ENCODE measurements around the gene CXCL8.

DNA sequence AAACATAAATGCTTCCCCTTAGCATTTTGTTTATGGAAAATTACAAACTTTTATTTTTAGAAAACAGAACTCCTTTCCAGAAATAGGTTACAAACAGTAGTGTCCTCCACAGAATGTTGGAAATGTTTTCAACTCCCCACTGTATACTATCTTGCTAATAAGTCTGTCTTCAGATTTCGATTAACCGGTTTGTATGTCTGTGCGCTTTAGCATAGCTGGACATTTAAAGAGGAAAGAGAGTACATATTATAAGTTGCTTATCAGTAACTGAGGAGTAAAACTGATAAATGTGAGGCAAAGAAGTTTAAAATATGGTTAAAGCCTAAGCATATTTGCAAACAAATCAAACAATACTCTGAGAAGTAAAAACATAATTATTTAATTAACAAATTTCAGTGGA lies 3.4 kb downstream of the CXCL8 start:
- no peak for TF ChIP-seq MYC (IDR thresholded peaks at IDR 0.05; ENCODE audit: borderline replicate concordance, low read length)
- TF ChIP-seq, protein P1, sequence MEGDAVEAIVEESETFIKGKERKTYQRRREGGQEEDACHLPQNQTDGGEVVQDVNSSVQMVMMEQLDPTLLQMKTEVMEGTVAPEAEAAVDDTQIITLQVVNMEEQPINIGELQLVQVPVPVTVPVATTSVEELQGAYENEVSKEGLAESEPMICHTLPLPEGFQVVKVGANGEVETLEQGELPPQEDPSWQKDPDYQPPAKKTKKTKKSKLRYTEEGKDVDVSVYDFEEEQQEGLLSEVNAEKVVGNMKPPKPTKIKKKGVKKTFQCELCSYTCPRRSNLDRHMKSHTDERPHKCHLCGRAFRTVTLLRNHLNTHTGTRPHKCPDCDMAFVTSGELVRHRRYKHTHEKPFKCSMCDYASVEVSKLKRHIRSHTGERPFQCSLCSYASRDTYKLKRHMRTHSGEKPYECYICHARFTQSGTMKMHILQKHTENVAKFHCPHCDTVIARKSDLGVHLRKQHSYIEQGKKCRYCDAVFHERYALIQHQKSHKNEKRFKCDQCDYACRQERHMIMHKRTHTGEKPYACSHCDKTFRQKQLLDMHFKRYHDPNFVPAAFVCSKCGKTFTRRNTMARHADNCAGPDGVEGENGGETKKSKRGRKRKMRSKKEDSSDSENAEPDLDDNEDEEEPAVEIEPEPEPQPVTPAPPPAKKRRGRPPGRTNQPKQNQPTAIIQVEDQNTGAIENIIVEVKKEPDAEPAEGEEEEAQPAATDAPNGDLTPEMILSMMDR (IDR thresholded peaks at IDR 0.05): no peak

Data from A549 (cell line).